ENCODE results near the gene RXFP1. TPM values are rescaled to one million over a fixed set of nuclear protein-coding genes. Genes with fewer than 3 reads are reported as not detected.

RXFP1 gene
- total RNA-seq, 6 experiments from 2014 or later, result not detected

DNA sequence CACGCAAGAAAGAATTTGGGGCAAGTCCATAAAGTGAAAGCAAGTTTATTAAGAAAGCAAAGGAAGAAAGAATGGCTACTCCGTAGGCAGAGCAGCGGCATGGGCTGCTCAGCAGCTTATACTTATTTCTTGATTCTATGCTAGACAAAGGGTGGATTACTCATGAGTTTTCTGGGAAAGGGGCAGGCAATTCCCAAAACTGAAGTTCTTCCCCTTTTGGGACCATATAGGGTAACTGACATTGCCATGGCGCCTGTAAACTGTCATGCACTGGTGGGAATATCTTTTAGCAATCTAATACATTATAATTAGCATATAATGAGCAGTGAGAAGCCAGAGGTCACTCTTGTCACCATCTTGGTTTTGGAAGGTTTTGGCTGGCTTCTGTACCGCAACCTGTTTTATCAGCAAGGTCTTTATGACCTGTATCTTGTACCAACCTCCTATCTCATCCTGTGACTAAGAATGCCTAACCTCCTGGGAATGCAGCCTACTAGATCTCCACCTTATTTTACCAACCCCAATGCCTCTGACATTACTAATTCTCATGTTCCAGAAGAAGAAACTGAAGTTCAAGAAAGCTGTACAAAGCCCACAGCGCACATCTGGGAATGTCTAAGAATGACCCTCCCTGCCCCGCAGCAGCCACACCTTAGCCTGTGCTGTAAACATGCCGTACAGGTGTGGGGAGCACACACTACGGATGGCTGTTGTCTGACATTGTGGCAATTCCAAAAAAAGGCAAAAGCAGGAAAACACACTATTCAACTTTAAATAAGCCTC lies 18.6 kb downstream of the RXFP1 start:
- Mint-ChIP-seq H3K27me3 (ENCODE audit: insufficient read depth) (peaks cover 5% of the 10 kb centered on the region; the same call in 1 of the 2 replicates), H3K4me3 (no peak overlapping the region), H3K36me3 (ENCODE audit: low read depth) (no peaks in the 10 kb centered on the region), H3K9me3 (no peaks in the 10 kb centered on the region), H3K27ac (no peak overlapping the region), H3K4me1 (ENCODE audit: low read depth) (peaks cover 26% of the 10 kb centered on the region)
- TF ChIP-seq CTCF (IDR thresholded peaks at IDR 0.05), result no peak
- DNase-seq, result no peak

DNA sequence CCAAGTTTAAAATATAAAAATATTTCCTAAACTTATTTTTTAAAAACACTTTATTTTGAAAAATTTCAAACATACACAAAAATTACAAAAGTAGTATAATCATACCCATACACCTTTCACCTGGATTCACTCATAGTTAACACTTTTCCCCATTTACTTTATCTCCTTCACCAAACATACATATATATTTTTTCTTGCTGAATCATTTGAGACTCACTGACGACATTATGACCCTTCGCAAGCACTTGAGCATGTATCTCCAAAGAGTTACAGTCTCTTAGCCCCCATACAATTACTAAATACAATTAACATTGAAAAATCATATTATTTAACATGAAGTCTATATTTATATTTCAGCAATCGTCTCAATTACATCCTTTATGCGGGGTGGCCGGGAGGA lies 19.8 kb downstream of the RXFP1 start:
- Mint-ChIP-seq H3K36me3 (ENCODE audit: low read depth) (no peaks in the 10 kb centered on the region), H3K27ac (no peak overlapping the region), H3K4me3 (no peak overlapping the region), H3K9me3 (no peaks in the 10 kb centered on the region), H3K4me1 (ENCODE audit: low read depth) (peaks cover 19% of the 10 kb centered on the region), H3K27me3 (ENCODE audit: insufficient read depth) (peaks cover 5% of the 10 kb centered on the region; the same call in 1 of the 2 replicates)
- no peak for DNase-seq
- TF ChIP-seq CTCF (IDR thresholded peaks at IDR 0.05), result no peak

DNA sequence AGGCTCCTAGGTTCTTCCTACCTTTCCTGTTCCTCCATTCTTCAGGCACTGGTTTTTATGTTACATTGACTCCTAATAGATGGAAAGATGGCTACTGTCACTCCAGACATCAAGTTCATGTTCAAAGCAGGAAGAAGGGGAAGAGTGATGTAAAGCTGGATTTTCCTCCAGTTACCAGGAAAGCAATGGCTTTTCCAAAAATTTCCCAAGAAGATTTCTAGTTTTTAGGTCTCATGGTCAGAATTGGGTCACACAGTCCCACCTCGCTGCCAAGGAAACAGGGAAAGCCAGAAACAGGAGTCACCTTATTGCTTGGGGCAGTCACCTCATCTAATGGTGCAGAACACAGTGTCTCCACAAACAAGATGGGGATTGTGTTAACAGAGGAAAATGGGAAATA lies 21.5 kb downstream of the RXFP1 start:
- Mint-ChIP-seq H3K27ac (no peak overlapping the region), H3K27me3 (ENCODE audit: insufficient read depth) (peaks cover 5% of the 10 kb centered on the region; the same call in 1 of the 2 replicates), H3K36me3 (ENCODE audit: low read depth) (no peaks in the 10 kb centered on the region), H3K9me3 (peaks cover 1% of the 10 kb centered on the region; the same call in 1 of the 2 replicates), H3K4me3 (no peak overlapping the region), H3K4me1 (ENCODE audit: low read depth) (peaks cover 13% of the 10 kb centered on the region)
- DNase-seq, result no peak
- no peak for TF ChIP-seq CTCF (IDR thresholded peaks at IDR 0.05)

- Mint-ChIP-seq H3K27me3 (ENCODE audit: insufficient read depth) (peaks cover 7% of the 10 kb centered on the region), H3K36me3 (ENCODE audit: low read depth) (no peaks in the 10 kb centered on the region), H3K4me1 (ENCODE audit: low read depth) (peaks cover 9% of the 10 kb centered on the region), H3K9me3 (peaks cover 6% of the 10 kb centered on the region; the same call in 1 of the 2 replicates), H3K27ac (no peak overlapping the region), H3K4me3 (no peak overlapping the region)
- TF ChIP-seq CTCF (IDR thresholded peaks at IDR 0.05), result no peak
- no peak for DNase-seq
Measured at GRCh38 chr4:158544141-158544540, 22.5 kb downstream of the RXFP1 start.

GRCh38 chr4:158553364-158553763 lies 31.7 kb downstream of the RXFP1 start:
- Mint-ChIP-seq H3K9me3 (peaks cover 3% of the 10 kb centered on the region; the same call in 1 of the 2 replicates), H3K4me1 (ENCODE audit: low read depth) (no peaks in the 10 kb centered on the region), H3K27ac (no peak overlapping the region), H3K4me3 (no peak overlapping the region), H3K27me3 (ENCODE audit: insufficient read depth) (peaks cover 2% of the 10 kb centered on the region; the same call in 1 of the 2 replicates), H3K36me3 (ENCODE audit: low read depth) (no peaks in the 10 kb centered on the region)
- DNase-seq, result no peak
- TF ChIP-seq CTCF (IDR thresholded peaks at IDR 0.05), result no peak
